GM13977 (cell line): ENCODE results near the gene FGD3.

Source experiments
- DNase-seq: peaks from one replicate; pipeline ENCODE4 v3.0.0; 2012; ENCODE audit warnings: low spot score
- CTCF ChIP-seq: IDR thresholded peaks from 2 replicates; pipeline ENCODE4 v1.5.1; 2012; ENCODE audit warnings: mild to moderate bottlenecking, control low read depth; ENCODE audit not compliant: insufficient read depth; ENCODE audit errors: extremely low read depth, missing control alignments
- in situ Hi-C: fragments of 300-500 bp; cut with MboI; formaldehyde crosslinking; loops from one replicate; pipeline ENCODE4 v1.12.0; 2022; ENCODE audit warnings: low sequenced_read_pairs, low pct_unique_long_range_greater_than_20kb, mixed read lengths, inconsistent platforms; ENCODE audit not compliant: unreplicated experiment

The FGD3 gene

GRCh38 chr9:92970467-92970923, 23.2 kb downstream of the FGD3 start:
- DNase-seq = no peak
- TF ChIP-seq CTCF = no peak
- in situ Hi-C loops = no loop called here

DNA sequence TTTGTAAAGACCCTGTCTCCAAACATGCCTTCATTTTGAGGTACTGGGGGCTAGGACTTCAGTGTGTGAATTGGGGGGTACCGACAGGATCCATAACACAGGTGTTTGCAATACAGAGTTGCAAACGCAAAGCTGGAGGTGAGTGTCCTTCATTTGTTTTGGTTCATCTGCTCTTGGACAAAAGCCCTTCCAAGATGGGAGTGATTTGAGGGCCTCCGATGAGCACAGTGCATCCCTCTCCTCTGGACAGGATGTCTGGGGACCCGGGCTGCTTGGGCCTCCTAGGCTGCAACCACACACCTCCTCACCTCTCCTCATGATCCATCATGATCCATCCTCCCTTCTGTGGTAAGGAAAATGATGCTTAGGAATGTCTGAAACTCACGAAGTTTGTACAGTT, 23.8 kb downstream of the FGD3 start:
- in situ Hi-C loops = no loop called here
- no peak for DNase-seq
- no peak for TF ChIP-seq CTCF

DNA sequence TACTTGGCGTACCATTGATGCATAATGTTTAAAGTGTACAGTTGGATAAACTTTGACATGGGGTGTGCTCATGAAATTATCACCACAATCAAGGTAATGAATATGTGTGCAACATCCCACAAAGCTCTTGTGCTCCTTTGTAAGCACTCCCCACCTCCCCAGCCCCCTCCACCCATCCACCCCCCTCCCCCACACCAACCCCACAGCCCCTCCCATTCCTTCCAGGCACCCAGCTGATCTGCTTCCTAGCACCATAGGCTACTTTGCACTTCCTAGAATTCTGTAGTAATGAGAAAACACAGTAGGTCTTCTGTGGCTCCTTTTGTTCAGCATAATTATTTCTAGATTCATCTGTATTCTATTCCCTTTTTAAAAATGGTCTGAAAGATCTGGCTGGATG, 24.5 kb downstream of the FGD3 start:
- in situ Hi-C loops = no loop called here
- TF ChIP-seq CTCF = no peak
- no peak for DNase-seq

DNA sequence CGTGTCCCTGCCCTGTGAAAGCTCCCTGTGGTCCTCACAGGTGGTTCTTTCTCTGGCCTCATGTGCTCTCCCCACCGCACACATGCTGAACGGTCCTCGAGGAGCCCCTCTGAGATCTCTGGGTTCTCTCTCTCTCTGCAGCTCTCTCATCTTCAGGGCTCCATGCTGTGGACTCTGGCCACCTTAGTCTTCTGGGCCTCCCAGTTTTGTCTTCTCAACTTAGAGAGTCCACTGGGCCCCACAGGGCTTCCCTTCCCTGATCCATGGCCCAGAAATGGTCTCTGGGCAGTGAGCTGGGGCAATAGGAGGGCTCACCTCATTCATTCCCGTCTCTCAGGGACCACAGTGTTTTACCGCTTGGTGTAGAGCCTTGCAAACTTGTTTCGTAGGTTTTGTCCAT, 26.4 kb downstream of the FGD3 start:
- DNase-seq = no peak
- TF ChIP-seq CTCF = no peak
- in situ Hi-C loops = no loop called here

GRCh38 chr9:92974161-92974661, 26.9 kb downstream of the FGD3 start:
- no peak for DNase-seq
- TF ChIP-seq CTCF = no peak
- in situ Hi-C loops = no loop called here

DNA sequence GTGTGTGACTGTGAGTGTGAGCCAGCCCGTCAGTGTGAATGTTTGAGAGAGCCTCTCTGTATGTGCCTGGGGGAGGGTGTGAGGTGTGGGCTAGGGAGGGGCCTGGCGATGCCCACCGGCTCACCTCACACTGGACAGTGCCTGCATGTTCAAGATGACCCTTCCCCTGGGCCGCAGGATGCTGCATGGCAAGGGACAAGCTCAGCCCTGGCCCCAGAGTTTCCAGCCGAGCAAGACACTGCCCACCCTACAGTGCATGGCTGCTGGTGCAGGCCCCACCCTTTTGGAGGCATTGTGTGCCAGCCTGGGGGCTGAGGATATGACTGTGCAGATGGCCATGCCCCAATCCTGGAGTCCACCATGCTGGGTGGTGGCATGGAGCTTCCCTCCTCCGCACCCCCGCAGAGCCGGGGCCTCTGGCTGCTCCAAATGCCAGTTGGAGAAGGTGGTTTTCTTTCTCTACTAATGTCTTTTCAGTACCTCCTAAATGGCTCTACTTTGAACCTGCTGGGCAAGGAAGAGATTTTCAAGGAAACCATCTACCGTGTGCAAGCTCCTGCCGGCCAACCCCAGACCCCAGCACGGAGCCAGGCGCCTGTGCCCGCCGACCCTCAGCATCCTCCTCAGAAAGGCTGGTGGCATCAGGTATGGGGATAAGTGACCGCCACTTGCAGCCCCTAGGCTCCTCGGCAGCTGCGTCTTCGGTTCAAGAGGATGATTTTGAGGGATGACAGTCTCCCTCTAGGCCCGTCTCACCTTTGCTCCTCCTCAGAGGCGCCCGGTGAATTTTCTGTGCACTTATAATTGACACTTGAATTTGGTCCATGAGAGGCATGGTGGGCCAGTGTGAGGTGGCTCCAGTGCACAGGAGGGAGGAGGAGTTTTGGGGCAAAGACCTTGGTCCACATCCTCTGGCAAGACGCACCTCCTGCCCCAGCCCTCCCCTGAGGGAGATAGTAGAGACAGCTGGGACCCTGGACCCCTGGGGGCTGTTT, 27.7 kb downstream of the FGD3 start:
- DNase-seq = no peak
- in situ Hi-C loops = no loop called here
- TF ChIP-seq CTCF = no peak
